Measurements from ENCODE around the gene RNF212.

GRCh38 chr4:1051472-1051871 is 61.9 kb downstream of the RNF212 start:
- no peak for TF ChIP-seq CTCF (IDR thresholded peaks at IDR 0.05)
- TF ChIP-seq POLR2AphosphoS5 (IDR thresholded peaks at IDR 0.05): no peak
- TF ChIP-seq EP300 (IDR thresholded peaks at IDR 0.05): no peak
- no peak for TF ChIP-seq POLR2A (IDR thresholded peaks at IDR 0.05; ENCODE audit: low read depth)

Measured in esophagus muscularis mucosa (tissue), 4 donors.